HepG2 (cell line): ENCODE data around the gene TFEC.

Source experiments
- CHD2 ChIP-seq: IDR thresholded peaks from 2 replicates; pipeline ENCODE4 v1.6.1; 2011; ENCODE audit warnings: low read depth, low read length, improper control_type of control experiment
- GABPA ChIP-seq, 2 experiments: IDR thresholded peaks; 2 replicates each; pipeline ENCODE4 v1.6.1; 2011 to 2016; ENCODE audit warnings: low read depth in 2 of 2, low read length in 1 of 2, missing biosample characterization in 1 of 2, missing genetic modification characterization in 1 of 2
- KAT7 ChIP-seq: IDR thresholded peaks from 2 replicates; pipeline ENCODE4 v1.6.1; 2018; ENCODE audit warnings: borderline replicate concordance, missing compliant biosample characterization
- SMAD1 ChIP-seq: sonication (generic); formaldehyde crosslinking; IDR thresholded peaks from 2 replicates; pipeline ENCODE4 v1.4.0; 2020; ENCODE audit warnings: missing genetic modification reagents, low read depth, mild to moderate bottlenecking, borderline replicate concordance
- ZNF747 ChIP-seq: sonication (generic); formaldehyde crosslinking; IDR thresholded peaks from 2 replicates; pipeline ENCODE4 v1.8.1; 2023; ENCODE audit warnings: missing genetic modification reagents, mild to moderate bottlenecking, borderline replicate concordance
- TF ChIP-seq, protein P1 (sequence below): sonication (generic); formaldehyde crosslinking; IDR thresholded peaks from 2 replicates; pipeline ENCODE4 v1.4.0; 2020; ENCODE audit warnings: missing genetic modification reagents
- TF ChIP-seq, protein P2 (sequence below): sonication (generic); formaldehyde crosslinking; IDR thresholded peaks from 2 replicates; pipeline ENCODE4 v1.5.0; 2020; ENCODE audit warnings: mild to moderate bottlenecking, missing genetic modification reagents, moderate library complexity

DNA sequence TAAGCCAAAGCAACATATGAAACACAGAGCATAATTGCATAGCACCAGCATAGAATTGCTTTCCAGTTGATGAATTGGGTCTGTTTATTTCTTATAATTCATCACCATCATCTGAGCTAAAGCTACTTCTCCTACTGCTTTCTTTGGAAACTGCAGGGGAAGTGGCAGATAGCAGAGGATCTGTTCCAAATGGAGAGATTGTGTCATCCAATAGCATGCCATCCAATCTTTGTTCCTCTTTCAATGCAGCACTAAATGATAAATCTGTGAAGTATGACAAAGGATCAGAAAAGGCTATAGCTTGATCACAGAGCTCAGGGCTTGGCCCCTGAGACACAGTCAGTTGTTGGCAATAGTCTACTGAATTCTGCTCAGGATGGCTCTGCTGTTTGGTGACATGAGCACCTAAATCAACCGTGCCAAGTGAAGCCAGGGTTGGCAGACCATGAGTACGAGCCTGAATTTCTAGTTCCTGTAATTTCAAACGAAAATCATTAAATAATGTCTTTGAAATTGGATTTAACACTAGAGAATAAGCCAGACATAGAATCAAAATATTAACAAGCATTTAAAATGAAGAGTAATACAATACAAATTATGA, 90.0 kb downstream of the TFEC start:
- TF ChIP-seq ZNF747 (CRISPR knock-in tag) (no peak), KAT7 (CRISPR knock-in tag) (no peak), GABPA (IDR thresholded peaks at IDR 0.05; ENCODE audit: low read depth, low read length) (no peak), GABPA (CRISPR knock-in tag; IDR thresholded peaks at IDR 0.05; ENCODE audit: low read depth) (no peak), SMAD1 (no peak), CHD2 (no peak)
- TF ChIP-seq, protein P1, sequence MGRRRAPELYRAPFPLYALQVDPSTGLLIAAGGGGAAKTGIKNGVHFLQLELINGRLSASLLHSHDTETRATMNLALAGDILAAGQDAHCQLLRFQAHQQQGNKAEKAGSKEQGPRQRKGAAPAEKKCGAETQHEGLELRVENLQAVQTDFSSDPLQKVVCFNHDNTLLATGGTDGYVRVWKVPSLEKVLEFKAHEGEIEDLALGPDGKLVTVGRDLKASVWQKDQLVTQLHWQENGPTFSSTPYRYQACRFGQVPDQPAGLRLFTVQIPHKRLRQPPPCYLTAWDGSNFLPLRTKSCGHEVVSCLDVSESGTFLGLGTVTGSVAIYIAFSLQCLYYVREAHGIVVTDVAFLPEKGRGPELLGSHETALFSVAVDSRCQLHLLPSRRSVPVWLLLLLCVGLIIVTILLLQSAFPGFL (CRISPR knock-in tag) = no peak
- TF ChIP-seq, protein P2, sequence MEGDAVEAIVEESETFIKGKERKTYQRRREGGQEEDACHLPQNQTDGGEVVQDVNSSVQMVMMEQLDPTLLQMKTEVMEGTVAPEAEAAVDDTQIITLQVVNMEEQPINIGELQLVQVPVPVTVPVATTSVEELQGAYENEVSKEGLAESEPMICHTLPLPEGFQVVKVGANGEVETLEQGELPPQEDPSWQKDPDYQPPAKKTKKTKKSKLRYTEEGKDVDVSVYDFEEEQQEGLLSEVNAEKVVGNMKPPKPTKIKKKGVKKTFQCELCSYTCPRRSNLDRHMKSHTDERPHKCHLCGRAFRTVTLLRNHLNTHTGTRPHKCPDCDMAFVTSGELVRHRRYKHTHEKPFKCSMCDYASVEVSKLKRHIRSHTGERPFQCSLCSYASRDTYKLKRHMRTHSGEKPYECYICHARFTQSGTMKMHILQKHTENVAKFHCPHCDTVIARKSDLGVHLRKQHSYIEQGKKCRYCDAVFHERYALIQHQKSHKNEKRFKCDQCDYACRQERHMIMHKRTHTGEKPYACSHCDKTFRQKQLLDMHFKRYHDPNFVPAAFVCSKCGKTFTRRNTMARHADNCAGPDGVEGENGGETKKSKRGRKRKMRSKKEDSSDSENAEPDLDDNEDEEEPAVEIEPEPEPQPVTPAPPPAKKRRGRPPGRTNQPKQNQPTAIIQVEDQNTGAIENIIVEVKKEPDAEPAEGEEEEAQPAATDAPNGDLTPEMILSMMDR (CRISPR knock-in tag) = no peak
